NCI-H524 treated with DMSO at 0.1 percent for 48 hours (cell line): ENCODE data around the gene UBAP2.

Experiments
- DNase-seq: peaks from one replicate; lab custom pipeline; 2025; lab: John Stamatoyannopoulos, UW

Gene UBAP2, protein sequence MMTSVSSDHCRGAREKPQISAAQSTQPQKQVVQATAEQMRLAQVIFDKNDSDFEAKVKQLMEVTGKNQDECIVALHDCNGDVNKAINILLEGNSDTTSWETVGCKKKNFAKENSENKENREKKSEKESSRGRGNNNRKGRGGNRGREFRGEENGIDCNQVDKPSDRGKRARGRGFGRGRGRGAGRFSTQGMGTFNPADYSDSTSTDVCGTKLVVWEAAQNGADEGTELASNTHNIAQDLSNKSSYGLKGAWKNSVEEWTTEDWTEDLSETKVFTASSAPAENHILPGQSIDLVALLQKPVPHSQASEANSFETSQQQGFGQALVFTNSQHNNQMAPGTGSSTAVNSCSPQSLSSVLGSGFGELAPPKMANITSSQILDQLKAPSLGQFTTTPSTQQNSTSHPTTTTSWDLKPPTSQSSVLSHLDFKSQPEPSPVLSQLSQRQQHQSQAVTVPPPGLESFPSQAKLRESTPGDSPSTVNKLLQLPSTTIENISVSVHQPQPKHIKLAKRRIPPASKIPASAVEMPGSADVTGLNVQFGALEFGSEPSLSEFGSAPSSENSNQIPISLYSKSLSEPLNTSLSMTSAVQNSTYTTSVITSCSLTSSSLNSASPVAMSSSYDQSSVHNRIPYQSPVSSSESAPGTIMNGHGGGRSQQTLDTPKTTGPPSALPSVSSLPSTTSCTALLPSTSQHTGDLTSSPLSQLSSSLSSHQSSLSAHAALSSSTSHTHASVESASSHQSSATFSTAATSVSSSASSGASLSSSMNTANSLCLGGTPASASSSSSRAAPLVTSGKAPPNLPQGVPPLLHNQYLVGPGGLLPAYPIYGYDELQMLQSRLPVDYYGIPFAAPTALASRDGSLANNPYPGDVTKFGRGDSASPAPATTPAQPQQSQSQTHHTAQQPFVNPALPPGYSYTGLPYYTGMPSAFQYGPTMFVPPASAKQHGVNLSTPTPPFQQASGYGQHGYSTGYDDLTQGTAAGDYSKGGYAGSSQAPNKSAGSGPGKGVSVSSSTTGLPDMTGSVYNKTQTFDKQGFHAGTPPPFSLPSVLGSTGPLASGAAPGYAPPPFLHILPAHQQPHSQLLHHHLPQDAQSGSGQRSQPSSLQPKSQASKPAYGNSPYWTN

DNA sequence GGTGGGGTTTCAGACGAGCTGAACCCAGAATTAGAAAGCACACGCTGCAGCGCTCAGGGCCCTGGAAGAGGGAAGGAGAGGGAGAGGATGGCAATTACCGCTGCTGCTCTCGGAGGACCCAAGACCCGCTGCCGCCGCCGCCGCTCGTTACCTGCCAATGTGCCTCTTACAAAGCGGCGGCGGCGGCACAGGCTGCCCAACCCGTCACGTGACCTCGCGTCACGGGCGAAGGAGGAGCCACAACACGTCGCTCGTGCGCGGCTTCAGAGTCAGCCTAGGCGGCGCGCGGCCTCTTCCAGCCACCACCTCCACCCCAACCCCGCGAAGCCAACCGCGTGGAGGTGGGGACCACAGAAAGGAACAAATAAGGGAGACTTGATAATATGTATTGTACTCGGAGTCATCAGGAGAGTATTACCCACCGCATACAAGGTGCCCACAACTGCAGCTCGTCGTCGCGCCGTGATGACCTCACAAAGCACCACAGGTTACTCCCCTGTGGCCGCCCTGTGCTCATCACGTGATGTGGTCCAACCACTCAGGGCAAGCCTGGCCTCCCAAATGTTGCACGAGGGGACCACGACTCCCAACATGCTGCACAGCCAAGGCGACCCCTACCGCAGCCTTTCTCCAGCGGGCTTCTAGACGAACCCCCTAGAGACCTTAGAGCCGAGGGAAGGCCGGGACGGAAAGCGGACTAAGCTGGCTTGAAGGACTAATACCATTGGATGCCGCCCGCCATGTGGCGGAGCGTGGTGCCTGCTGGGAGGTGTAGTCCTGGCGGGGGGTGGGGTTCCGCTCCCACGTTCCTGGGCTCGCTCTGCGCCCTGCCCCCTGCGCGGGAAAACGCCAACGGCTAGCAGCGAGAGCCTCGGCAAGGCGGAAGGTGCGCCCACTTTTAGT is at the start of gene UBAP2:
Gene UBAP2 (minus strand): TSS at position 161 of the 903 bp plus-strand sequence. CDS start 31,739 bp downstream, outside the sequence.
- peak; percentile 82 for DNase-seq

DNA sequence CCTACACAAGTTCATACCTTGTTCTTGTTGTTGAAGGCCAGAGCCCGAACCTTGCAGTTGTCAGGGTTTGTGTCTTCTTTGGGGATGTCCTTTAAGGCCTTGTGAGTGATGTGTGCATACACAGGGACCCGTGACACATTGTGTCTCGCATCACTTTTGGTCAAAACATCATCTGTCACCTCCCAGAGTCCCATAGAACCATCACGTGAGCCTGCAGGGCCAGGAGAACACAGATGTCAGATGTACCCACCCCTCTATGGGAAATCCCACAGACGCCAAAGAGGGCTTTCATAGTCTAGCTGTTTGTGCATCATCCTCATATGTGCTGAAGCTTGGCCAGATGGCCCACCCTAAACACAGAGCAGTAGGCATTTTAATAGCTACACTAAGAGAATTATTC is 49.6 kb upstream of the UBAP2 start:
- no peak for DNase-seq

DNA sequence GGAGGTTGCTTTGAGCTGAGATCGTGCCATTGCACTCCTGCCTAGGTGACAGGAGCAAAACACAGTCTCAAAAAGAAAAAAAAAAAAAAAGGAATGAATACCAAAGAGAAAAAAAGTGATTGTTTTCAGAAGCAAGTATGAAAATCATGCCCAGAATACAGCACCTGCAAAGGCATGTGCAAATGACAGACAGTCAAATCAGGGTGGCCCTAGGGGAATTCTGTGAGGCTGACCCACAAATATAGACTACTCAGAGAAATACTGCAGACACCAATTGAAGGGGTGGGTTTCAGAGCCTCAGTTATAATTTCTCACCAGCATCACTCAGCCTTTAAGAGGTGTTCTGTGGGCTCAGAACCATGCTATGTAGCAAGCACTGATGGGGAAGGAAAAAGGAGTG is 49.2 kb upstream of the UBAP2 start:
- DNase-seq: no peak

DNA sequence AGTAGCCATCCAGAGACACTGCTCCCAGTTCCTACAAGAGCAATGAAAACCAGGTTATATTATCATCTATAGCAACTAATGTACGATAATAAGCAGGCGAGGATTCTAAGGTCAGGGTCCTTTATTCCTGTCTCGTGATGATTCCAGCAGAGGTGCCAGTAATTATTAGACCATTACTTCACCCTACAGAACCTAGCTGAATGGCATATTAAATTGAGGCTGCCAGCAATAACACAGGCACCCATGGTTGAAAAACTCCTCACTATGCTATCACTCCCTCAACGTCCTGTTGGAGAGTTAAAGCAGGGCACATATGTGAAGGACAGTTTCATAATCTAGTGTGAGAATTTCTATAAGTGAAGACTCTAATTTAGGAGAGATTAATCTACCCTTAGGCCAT is 48.1 kb upstream of the UBAP2 start:
- DNase-seq: no peak

DNA sequence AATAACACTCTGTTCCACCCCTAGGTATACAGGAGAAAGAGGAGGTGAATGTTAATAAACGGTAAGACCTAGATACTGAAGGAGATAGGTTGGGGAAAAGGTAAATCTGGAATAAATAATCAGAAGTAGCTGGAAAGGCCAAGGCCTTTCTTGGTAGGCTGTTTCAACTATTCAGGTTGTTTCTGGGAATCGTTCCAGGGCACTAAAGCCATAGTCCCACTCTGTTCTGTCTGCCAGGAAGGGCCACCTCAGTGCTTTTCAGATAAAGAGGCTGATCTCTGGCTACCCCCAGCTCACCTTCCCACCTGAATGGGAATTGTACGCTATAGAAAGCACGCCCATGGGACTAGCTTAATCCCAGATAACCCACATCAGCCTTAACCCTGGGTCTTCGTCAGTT is 44.9 kb upstream of the UBAP2 start:
- DNase-seq: no peak

DNA sequence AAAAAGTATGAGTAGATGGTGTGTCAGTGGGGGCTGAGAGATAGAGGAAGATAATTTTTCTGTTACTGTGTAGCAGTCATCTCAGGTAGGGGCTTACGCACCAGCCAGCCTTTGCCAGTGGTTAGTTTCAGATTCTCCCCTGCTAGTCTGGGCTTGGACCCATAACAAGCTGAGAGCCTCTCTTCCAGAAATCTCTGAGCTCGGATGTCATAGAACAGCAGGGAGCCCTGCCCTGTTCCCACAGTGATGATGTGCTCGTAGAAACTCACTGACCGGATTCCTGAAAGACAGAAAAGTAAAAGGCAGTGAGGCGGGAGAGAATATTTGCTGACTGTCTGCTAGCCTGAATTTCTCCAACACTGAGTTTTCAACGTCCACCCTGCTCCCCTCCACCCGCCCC is 40.6 kb upstream of the UBAP2 start:
- DNase-seq: no peak

DNA sequence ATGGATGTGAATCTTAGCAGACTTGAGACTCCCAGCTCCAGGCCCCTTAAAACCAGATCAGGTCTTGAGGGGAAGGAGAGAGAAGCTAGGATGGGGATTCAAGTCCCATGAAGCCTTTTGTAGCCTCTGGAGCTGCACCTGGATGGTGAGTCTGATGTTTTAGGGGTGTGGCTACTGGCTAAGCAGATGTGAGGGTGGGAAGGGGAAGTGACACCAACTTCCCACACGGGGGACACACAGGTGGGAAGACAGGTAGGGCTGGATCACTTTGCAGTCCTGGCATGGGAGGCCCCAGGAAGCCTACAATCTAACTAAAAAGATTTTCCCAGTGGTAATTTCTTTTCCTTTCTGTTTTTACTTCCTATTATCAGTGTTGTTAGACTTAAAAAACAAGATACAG is 38.7 kb upstream of the UBAP2 start:
- DNase-seq: no peak

DNA sequence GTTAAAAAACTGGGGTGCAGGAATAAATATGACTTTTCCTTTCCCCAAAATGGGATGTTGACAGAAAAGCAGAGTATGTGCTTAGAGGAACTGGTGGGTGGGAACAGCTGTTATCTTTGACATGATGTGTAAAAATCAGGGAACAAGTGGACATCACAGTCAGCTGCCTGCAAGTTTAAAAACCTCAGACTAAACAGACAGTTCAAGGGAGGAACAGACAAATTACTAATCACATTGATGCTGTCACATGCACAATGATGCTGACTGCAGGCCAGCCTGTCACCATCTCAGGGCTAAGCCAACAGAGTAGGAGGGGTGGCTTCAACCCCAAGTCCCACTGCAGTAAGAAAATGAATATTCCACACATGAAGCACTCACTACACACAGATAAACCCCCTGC is 38.2 kb upstream of the UBAP2 start:
- DNase-seq: no peak

DNA sequence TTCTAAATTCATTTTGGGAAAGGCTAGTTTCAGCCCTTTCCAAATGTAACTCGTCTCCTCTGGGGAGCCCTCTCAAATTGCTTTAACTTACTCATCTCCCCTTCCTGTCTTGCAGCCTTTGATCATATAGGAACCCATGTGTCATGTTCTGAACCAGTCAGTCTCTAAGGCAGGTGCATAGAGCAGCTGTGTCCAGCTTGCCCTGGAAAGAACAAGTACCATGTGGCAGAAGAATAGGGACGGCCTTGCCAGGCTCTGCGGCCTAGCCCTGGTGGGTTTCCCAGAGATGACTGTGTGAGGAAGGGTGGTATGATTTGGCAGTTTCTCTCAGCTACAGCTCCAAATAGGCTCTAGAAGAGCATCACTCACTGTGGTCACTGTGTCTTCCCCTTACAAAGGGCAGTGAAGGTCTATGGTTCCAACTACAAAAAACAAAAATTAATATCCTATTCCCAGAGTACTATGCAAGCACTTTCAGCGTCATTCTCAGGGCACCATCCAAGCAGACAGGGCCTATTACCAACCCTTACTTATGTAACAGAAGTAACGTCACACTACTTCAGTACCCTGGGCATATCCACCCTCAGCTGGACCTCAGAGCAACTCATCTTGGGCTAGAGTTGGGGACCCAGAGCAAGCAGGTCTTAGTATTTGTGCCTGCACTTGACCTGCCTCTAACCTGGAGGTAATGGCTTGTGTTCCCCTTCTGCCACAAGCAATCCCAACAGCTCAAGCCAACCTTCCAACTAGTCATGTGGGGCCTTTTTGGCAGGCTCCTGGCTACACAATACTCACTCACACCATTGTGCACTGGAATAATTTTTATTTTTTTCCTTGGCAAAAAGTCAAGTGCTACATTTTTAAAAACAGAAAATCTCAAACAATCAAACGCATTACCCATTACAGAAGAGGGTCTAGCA is 37.2 kb upstream of the UBAP2 start:
- DNase-seq: no peak

DNA sequence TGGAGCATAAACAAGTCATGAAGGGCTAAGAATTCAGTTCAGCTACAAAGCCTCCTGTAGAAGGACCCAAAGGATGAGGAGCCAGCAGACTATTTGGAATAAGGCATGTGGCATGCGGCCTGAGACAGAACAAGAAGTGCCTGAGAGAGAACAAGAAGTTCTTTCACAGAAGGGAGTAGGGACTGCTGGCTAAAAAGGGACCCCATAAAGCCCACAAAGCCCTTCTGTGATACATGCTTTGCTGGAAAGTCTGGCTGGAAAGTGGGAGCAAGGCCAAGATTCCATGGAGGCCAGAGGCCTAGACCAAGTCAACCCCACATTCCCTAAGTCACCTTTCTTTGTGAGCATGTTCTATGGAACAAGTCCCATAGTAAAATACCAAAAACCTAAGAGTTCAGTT is 35.9 kb upstream of the UBAP2 start:
- no peak for DNase-seq

DNA sequence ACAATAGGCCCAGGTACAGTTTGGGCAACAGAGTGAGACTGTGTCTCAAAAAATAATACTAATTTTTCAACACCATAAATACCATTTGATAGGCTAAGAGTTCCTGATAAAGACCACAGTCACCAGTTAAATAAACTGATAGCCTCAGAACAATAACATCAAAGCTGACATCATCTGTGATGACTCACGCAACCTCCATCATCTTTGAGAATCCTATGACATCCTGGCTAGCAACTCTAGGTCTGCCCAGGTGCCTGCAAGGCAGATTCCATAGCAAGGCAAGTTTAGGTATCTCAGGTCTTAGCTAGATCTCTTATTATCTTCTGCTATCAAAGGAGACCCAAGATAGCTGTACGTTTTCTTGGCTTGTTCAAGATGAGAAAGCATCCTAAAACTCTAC is 30.5 kb upstream of the UBAP2 start:
- no peak for DNase-seq

DNA sequence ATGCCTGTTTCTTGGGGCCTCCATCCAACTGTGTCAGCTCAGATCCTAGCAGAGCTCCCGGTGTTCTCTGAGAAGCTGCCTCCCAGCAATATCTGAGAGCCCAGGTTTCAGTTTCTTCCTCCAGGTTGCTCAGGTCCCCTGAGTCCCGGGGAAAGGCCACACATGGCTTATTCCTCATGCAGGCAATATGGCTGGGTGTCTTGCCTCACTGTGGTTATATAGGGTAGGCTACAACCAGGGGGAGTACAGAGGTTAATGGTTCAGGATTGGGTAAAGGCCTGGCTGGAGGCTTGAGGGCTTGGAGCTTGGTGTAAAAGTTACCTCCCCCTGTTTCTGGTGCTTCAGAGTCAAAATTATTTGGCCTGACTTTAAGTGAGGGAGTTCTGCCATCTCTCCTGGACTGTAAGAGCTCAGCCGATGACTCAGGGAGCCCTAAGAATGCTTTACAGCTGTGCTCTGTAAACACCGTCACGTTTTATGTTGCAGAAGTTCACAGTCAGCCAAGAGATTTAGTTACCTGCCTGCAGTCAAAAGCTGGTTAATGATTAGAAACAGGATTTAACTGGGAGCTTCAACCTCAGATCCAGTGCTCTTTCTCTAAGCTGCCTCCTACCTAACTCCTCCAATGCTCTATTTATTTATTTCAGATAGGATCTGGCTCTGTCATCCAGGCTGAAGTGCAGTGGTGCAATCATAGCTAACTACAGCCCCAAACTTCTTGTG is 24.3 kb upstream of the UBAP2 start:
- DNase-seq: no peak

DNA sequence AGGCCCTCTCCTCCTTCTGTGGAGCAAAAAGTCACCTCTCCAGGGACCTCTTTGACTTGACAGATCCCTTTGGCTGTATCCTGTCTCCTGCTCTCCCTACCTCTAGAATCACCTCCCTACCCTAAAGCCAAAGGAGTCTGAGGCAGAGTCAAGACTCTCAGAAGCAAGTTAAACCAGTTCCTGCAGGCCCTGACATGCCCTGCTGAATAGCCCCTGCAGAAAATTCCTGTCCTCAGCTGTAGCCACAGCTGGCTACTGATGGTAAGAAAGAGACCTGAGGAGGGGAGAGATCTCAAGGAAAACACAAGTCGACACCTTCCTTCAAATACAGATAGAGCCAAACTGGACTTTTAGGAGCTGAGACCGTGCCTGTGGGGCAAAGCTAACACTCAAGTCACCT is 23.7 kb upstream of the UBAP2 start:
- DNase-seq: no peak

DNA sequence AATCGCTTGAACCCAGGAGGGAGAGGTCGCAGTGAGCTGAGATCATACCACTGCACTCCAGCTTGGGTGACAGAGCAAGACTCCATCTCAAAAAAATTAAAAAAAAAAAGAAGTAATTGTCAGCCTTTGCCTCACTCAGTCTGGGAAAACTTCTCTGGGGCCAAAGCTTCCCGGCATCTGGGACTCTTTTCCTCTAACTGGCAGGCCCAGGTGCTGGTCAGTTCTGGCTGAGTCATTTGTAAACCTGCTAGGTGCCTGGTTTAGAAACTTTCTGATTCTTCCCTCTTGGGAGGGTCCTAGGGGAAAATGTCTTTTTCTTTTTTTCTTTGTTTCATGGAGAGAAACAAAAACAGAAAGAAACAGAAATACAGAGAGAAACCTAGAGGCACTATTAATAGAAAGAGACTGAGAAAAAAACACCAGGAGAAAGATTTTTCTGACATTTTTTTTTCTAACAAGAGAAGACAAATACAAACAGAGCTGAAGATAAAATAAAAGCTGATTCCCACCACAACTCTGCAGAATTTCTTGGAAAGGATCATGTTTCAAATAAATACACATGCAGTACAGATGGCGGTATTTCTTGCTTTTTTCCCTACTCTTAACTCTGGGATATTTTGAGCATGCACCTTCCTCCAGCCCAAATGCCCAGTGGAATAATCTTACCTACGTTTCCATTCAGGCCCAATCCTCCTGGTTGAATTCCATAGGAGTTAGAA is 22.1 kb upstream of the UBAP2 start:
- DNase-seq: no peak

DNA sequence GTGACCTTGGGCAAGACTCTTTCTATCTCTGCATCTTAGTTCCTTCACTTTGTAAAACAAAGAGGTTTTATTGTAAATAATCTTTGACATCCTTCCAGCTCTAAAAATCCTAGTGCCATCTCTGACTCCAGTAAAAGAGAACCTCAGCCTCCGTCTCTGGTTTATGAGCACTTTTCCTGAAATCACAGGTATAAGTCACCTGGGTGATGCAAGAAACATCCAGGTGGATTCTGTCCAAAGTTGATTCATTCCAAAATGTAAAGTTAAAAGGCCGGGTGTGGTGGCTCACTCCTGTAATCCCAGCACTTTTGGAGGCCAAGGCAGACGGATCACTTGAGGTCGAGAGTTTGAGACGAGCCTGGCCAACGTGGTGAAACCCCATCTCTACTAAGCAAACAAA is 21.1 kb upstream of the UBAP2 start:
- DNase-seq: no peak

DNA sequence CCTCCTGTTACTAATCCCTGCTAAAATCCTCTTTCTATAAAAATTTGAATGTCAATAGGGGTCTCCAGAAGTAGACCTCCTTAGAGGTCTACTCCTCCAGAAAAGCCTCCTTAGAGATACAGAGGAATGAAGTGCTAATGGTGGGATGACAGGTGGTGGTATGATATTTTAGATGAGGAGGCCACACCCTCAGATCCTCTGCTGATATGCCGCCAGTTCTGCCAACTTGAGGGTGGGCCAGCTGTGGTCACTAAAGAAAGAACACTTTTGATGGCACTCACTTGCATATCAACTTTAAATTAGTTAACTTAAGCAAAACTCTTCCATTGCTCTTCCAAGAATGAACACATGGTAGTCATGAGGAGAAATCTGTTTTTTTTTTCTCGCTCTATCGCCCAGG is 16.9 kb upstream of the UBAP2 start:
- no peak for DNase-seq

DNA sequence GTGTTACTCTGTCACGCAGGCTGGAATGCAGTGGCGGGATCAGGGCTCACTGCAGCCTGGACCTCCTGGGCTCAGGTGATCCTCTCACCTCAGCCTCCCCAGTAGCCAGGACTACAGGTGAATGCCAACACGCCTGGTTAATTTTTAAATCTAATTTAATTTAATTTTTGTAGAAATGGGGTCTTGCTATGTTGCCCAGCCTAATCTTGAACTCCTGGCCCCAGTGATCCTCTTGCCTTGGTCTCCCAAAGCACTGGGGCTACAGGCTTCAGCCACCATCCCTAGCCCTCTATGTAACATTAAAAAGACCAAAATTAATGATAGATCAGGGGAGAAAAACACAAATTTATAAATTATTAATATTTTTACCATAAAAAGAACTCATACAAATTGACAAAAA is 11.3 kb upstream of the UBAP2 start:
- no peak for DNase-seq

DNA sequence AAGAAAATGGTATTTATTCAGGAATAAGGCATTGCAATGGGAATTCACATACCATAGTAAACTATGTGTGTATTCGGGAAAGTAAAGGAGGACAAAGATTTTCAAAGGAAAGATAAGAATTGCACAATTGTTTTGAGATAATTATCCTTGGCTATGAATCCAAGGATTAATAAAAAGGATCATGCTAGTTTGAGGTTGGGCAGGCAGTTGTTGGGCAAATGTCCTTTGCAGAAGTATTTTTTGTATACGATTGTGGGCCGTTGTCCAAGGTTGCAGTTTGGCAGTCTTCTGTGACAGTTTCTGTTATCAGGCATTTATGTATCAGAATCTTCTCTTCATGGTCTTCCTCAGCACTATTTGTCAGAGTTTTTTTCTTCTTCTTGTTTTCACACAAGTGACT is 10.6 kb upstream of the UBAP2 start:
- DNase-seq: no peak
